Esophagus muscularis mucosa (tissue), 3 donors: ENCODE measurements around the gene DBP.

ENCODE experiments used
- POLR2AphosphoS5 ChIP-seq, 2 donors: sonication (generic); formaldehyde crosslinking; IDR thresholded peaks; one replicate each; pipeline ENCODE4 v1.6.1; 2017; ENCODE audit warnings: antibody characterized with exemption in 2 of 2
- TF ChIP-seq, protein P1 (sequence below), 3 experiments: fragments of 200-600 bp in 2 of 3; fragments of 450-650 bp in 1 of 3; sonication (generic) in 2 of 3; IDR thresholded peaks; one replicate each; pipeline ENCODE4 v1.5.1; 2017 to 2019; ENCODE audit warnings: antibody characterized with exemption in 3 of 3, mild to moderate bottlenecking in 2 of 3, moderate library complexity in 1 of 3

GRCh38 chr19:48623556-48624066 lies 13.6 kb downstream of the DBP start:
- TF ChIP-seq, protein P1, sequence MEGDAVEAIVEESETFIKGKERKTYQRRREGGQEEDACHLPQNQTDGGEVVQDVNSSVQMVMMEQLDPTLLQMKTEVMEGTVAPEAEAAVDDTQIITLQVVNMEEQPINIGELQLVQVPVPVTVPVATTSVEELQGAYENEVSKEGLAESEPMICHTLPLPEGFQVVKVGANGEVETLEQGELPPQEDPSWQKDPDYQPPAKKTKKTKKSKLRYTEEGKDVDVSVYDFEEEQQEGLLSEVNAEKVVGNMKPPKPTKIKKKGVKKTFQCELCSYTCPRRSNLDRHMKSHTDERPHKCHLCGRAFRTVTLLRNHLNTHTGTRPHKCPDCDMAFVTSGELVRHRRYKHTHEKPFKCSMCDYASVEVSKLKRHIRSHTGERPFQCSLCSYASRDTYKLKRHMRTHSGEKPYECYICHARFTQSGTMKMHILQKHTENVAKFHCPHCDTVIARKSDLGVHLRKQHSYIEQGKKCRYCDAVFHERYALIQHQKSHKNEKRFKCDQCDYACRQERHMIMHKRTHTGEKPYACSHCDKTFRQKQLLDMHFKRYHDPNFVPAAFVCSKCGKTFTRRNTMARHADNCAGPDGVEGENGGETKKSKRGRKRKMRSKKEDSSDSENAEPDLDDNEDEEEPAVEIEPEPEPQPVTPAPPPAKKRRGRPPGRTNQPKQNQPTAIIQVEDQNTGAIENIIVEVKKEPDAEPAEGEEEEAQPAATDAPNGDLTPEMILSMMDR (IDR thresholded peaks at IDR 0.05), result no peak
- no peak for TF ChIP-seq POLR2AphosphoS5 (IDR thresholded peaks at IDR 0.05)
